Activated naive CD8-positive, alpha-beta T cell treated with anti-CD3 and anti-CD28 coated beads, Interleukin-2, amount 50 U/mL, for 16 hours (primary cell): Measurements from ENCODE around the gene EEF1B2.
"Not testable (repeated sequence)": the region's sequence is repeated elsewhere in the genome, so short reads cannot be mapped to it uniquely, and the experiment has no call there.

Source experiments
- DNase-seq: peaks from one replicate; pipeline ENCODE4 v3.0.0-alpha.2; 2020; ENCODE audit warnings: low read depth, low spot score

EEF1B2 gene

DNA sequence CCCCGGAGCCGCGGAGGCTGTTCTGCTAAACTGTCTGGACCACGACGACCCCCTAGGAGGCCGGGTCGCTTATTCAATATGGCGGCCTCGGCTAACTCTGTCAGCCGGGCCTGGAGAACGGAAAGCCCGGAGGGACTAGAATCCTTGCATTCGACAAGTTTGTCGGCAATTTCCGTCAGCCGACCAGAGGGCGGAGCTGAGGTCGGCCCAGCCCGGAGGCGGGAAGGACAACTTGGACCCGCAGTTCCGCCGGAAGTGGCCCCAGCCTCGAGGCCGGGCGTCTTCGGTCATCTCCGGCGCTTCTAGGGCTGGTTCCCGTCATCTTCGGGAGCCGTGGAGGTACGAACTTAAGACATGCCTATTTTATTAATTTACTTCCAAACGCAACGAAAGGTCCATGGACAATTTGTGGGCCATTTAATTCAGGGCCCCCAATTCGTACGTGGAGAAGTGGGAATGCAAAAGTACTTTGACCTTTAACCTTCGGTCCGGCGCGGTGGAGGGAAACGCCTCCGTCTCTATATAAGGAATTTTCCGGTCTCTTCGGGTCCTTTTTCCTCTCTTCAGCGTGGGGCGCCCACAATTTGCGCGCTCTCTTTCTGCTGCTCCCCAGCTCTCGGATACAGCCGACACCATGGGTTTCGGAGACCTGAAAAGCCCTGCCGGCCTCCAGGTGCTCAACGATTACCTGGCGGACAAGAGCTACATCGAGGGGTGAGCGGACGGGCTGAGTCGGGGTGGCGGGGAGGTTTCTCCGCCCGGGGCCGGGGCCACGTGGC, at the start of gene EEF1B2, which contains the start of gene NDUFS1:
EEF1B2 (plus strand) TSS at position 550 of the 779 bp plus-strand sequence; CDS start at position 635, 85 bp downstream.
NDUFS1 (minus strand) TSS at position 99 of the 779 bp plus-strand sequence. CDS start 5,766 bp downstream, outside the sequence.
- DNase-seq, result peak; percentile 93

- DNase-seq, result no peak
Measured at GRCh38 chr2:206112108-206112507, 47.6 kb upstream of the EEF1B2 start.

DNA sequence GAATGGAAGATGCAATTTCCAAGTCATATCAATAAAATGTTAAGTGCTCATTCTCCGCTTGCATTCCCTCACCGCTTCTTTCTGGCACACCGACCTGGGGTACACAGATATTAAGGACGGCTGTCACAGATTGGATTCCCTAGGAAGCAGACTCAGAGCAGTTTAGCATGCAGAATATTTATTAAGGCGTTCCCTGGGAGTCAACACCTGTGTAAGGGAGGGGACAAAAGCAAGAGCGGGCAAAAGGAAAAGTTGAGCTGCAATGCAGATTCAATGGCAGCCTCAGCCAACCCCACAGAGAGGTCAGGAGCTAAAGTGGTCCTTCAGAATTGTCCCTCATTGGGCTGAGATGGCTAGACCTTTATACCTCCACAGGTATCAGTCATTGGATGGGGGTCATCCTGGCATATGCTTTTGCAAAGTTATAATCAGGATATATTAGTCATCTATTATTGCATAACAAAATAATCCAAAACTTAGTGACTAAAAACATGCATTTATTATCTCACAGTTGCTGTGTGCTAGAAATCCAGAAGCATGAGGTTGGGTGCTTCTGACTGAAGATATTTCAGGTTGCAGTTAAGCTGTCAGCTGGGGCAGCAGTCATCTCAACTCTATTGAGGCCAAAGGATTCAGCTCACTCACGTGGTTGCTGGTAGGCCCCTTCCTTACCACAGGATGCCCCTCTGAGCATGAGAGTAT, 46.7 kb upstream of the EEF1B2 start:
- DNase-seq, result no peak

DNA sequence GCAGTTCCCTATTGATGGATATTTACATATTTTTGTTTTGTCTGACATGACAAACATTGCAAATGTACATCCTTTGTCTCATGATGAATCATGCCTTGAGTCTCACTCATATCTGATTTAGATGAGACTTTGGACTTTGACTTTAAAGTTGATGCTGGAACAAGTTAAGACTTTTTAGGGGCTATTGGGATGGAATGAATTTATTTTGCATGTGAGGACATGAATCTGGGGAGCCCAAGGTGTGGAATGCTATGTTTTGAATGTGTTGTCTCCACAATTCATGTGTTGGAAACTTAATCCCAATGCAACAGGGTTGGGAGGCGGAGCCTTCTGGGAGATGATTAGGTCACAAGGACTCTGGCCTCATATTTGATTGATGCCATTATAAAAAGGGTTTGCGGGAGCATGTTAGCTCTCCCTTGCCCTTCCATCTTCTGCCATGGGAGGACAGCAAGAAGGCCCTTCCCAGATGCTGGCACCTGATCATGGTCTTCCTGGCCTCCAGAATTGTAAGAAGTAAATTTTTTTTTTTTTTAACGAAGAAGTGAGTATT, 44.6 kb upstream of the EEF1B2 start:
- DNase-seq, result no peak

- DNase-seq, result no peak
Measured at GRCh38 chr2:206116278-206116677, 43.4 kb upstream of the EEF1B2 start.

- not testable (repeated sequence) for DNase-seq
Measured at GRCh38 chr2:206122569-206122968, 37.1 kb upstream of the EEF1B2 start.

DNA sequence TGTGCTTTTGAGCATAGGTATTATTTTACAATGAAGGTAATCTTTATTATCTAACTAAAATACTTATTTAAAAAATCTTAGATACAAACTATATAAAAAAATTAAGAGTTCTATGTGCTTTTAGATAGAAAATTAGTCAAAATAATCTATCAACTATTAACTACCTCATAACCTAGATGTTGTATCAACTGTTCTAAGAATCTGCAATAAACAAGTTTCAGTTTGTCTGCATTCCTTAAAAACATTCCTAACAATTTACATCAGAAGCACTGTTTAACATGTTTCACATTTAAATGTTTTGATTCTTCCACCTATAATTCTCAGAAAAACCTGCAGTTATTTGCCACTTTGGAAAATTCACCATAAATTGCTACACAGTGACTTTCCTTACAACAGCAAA, 33.8 kb upstream of the EEF1B2 start:
- no peak for DNase-seq

GRCh38 chr2:206127656-206128055, 32.0 kb upstream of the EEF1B2 start:
- DNase-seq, result no peak

- no peak for DNase-seq
Measured at GRCh38 chr2:206143451-206143850, 16.2 kb upstream of the EEF1B2 start.

GRCh38 chr2:206144383-206144782, 15.3 kb upstream of the EEF1B2 start:
- no peak for DNase-seq

- no peak for DNase-seq
Measured at GRCh38 chr2:206145665-206146064, 14.0 kb upstream of the EEF1B2 start.

DNA sequence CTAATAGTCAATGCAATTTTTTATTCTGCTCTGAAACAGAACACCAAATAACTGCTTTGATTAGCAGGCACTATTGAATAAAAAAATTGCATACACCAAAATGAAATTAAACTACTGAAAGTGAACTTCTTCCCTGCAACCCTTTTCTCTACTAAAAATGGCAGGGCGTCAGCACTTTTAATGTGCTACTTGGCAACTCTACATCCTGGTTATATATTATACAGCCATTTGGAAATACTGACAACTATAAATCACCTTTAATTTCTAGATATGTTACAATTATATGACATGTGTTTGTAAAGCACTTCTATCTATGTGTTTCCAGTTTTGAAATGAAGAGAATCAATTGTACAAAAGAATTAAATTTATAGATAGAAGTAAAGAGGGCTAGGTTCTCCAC, 10.4 kb upstream of the EEF1B2 start:
- DNase-seq, result no peak

DNA sequence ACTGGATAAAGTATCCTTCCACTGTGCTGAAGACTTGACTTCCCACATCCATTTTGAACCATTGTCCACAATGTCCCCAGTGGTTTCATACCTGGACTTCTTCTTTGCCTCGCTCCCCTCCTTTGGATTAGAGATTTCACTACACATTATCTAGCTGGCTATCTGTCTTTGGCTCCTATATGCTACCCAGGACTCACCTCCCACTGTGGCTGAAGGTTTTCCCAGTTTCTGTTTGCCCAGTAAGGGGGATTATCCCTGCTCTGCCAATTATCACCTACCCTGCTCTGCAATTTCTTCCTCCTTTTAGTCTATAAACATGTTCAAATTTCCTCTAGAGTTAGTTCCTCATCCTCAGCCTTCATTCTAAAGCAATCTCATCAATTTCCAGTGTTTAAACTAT, 9.5 kb upstream of the EEF1B2 start:
- no peak for DNase-seq

- no peak for DNase-seq
Measured at GRCh38 chr2:206150631-206151030, 9.1 kb upstream of the EEF1B2 start.

DNA sequence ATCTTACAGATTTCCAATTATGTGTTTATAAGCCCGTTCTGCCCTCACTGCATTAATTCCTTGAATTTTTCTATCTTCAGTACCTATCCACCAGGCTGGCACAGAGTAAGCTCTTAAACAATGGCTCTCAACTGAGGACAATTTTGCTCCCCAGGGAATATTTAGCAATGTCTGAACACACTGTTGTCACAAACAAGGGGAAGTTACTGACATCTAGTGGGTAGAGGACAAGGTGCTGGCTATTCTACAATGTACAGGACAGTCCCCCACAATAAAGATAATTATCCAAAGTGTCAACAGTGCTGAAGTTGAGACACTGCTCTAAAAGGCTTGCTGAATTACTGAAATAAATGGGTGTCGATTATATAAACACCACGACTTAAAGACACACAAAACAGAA, 5.5 kb upstream of the EEF1B2 start:
- no peak for DNase-seq

DNA sequence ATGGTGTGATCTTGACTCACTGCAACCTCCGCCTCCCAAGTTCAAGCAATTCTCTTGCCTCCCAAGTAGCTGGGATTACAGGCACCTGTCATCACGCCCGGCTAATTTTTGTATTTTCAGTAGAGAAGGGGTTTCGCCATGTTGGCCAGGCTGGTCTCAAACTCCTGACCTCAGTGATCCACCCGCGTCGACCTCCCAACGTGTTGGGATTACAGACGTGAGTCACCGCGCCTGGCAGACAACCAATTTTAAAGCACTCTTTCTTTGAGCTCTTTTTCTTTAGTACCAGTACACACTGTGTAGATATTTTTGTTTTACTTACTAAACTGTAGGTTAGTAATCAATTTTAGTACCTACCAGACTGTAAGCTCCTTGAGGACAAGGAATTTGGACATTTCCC, 2.7 kb upstream of the EEF1B2 start:
- not testable (repeated sequence) for DNase-seq

GRCh38 chr2:206158563-206159345, 941 bp upstream of the EEF1B2 start:
- no peak for DNase-seq

DNA sequence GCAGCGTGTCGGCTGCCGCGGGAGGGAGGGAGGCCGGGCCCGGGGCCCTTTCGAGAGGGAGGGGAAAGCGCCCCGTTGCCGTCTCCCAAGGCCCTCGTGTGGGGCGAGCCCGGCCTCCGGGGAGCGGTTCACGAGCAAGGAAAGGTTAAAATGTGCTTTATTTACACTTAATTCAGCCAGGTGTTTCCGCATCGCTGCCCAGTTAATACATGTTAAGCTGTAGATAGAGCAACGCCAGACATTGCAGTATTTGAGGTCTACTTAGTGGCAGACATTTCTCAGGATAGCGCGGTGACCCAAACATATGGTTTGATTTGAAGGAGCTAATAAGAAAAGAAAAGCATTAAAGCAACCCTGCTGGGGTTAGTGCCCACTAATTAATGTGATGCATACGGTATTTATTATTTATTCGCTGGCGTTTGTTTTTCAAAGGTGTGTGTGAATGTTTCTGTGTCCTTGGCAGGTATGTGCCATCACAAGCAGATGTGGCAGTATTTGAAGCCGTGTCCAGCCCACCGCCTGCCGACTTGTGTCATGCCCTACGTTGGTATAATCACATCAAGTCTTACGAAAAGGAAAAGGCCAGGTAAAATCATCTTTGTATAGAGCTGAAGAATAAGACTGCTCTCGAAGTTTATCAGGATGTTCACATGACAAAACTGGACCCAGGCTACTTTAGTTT, 571 bp downstream of the EEF1B2 start:
- peak; percentile 35 for DNase-seq

GRCh38 chr2:206160807-206161179, 1.1 kb downstream of the EEF1B2 start:
- no peak for DNase-seq

GRCh38 chr2:206162401-206162800, 2.7 kb downstream of the EEF1B2 start:
- DNase-seq, result not testable (repeated sequence)

DNA sequence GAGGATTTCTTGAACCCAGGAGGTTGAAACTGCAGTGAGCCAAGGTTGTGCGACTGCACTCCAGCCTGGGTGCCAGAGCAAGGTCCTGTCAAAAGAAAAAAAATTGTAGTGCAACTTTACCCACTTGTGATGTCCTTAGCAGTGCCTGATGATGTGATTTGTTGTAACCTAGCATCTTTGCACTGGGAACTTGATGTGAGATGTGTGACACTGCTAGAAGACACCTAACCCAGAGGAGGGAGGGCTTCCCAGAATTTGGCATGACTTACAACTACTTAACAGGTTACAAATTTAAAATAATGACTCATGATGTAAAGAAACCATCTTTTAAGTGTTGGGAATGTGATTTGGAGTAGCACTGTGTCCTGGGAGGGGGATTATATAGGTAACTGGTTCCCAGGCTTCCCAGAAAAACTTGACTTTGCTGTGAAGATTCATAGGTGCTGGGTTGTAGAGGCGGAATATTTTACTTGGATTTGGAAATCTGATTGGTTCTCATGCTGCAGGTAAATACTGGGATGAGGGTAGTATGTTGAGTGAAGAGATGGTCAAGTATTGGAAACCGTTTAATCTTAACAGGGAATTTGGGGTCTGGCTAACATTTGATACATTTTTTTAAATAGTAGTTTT, 3.7 kb downstream of the EEF1B2 start:
- DNase-seq, result no peak
